Choroid plexus epithelial cell (primary cell): ENCODE data around the gene B3GALT6.

Experiments used
- DNase-seq: peaks from one replicate; pipeline ENCODE4 v3.0.0-alpha.2; 2010; ENCODE audit warnings: low read depth
- H3K4me3 ChIP-seq: 2 replicates; pipeline ENCODE4 v1.5.1; 2011; ENCODE audit warnings: low read depth, mild to moderate bottlenecking, control low read depth, low read length, moderate library complexity
- CTCF ChIP-seq: conservative IDR thresholded peaks from 2 replicates; pipeline ENCODE4 v1.5.1; 2011; ENCODE audit warnings: low read depth, mild to moderate bottlenecking, control low read depth, inconsistent platforms, low read length, moderate library complexity

Gene B3GALT6

GRCh38 chr1:1236176-1236763, 4.2 kb downstream of the B3GALT6 start:
- TF ChIP-seq CTCF: no peak
- no peak for DNase-seq
- H3K4me3 ChIP-seq: no peak overlapping the region

GRCh38 chr1:1236945-1237873, 5.2 kb downstream of the B3GALT6 start:
- DNase-seq: no peak
- H3K4me3 ChIP-seq: no peak overlapping the region
- no peak for TF ChIP-seq CTCF

GRCh38 chr1:1237874-1238701, 6.1 kb downstream of the B3GALT6 start:
- TF ChIP-seq CTCF: no peak
- DNase-seq: no peak
- no peak overlapping the region for H3K4me3 ChIP-seq

GRCh38 chr1:1238702-1239178, 6.7 kb downstream of the B3GALT6 start:
- no peak for DNase-seq
- no peak overlapping the region for H3K4me3 ChIP-seq
- no peak for TF ChIP-seq CTCF

GRCh38 chr1:1239227-1239613, 7.2 kb downstream of the B3GALT6 start:
- DNase-seq: no peak
- no peak overlapping the region for H3K4me3 ChIP-seq
- no peak for TF ChIP-seq CTCF

- DNase-seq: no peak
- no peak for TF ChIP-seq CTCF
- H3K4me3 ChIP-seq: no peak overlapping the region
These were observed 7.7 kb downstream of the B3GALT6 start for GRCh38 chr1:1239614-1240347.
